ENCODE data around the gene CFAP74.
"Not testable (repeated sequence)": the region's sequence is repeated elsewhere in the genome, so short reads cannot be mapped to it uniquely, and the experiment has no call there.

CFAP74 gene

DNA sequence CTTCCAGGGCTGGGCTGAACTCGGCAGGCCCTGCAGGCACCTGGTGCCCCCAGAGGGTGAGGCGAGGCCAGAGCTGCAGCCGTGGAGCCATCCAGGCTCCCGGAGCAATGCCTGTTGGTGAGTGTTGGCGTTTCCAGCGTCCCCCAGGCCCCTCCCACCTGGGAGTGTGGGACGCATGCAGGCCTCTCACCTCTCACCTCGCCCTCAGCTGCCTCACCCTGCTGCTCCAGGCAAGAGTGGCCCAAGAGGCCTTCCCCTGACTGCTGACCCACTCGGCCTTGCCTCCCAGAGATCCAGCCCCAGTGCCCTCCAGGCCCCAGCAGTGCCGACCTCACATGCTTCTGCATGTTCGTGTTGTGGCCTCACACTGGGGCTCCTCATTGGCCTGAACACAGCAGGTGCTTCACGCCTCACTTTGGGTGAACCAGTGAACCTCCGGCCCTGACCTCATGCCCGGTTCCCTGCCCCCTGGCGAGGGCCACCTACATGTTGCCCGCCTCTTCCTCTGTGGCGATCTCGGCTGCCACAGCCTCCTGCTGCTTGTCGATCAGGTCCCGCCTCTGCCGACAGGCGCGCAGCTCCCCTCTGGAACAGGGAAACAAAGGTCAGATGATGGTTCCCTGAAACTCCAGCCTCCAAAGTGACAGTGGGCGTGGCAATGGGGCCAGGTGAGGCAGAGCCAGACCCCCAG lies 17.0 kb downstream of the CFAP74 start:
- no peak for DNase-seq

DNA sequence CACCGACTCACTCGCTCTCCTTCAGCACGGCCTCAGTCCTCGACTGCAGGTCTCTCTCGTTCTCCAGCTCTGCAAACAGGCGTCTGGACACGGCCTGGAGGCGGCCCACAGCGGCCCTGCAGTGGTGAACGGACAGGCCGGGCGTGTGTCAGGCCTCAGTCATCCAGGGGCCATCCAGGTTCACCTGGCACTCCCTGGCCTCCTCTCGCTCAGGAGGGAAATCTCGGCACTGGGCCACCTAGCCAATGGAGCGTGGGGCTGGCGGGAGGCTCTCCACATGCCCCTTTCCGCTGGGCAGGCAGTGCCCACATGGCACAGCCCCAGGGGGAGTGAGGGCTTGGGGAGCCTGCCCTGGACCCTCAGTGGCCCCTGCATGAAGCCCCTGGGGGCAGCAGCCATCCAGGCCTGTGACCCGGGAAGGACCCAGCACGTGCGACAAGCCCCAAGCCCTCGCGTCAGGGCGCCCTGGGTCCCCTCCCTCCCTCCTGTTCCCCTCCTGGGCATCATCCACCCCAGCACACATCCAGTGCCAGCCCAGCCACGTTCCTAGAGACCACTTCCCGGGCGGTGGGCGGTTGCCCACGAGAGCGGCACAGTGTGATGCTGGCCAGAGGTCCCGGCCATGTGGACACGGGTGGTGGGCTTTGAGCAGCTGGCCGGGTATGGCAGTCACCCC lies 18.1 kb downstream of the CFAP74 start:
- DNase-seq: no peak

DNA sequence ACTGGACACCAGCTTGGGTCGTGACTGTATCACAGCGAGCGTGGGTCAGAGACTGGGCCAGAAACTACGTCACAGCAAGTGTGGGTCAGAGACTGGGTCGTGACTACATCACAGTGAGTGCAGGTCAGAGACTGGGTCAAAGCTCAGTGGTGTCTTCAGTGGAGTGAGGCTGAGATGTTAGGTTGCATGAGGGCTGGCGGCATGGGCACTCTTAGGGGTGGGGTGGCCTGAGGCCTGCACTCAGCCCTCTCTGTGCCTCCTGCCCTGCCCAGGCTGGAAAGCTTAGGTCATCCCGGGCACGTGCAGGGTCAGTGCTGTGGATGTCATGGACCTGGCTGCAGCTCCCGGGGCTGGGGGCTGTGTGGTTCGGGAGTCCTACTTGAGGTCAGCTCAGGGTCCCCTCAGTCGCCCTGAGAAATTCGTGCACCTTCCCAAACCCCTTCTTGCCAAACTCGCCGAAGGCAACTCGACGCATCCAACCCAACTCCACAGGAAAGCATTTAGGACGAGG lies 19.0 kb downstream of the CFAP74 start:
- no peak for DNase-seq

DNA sequence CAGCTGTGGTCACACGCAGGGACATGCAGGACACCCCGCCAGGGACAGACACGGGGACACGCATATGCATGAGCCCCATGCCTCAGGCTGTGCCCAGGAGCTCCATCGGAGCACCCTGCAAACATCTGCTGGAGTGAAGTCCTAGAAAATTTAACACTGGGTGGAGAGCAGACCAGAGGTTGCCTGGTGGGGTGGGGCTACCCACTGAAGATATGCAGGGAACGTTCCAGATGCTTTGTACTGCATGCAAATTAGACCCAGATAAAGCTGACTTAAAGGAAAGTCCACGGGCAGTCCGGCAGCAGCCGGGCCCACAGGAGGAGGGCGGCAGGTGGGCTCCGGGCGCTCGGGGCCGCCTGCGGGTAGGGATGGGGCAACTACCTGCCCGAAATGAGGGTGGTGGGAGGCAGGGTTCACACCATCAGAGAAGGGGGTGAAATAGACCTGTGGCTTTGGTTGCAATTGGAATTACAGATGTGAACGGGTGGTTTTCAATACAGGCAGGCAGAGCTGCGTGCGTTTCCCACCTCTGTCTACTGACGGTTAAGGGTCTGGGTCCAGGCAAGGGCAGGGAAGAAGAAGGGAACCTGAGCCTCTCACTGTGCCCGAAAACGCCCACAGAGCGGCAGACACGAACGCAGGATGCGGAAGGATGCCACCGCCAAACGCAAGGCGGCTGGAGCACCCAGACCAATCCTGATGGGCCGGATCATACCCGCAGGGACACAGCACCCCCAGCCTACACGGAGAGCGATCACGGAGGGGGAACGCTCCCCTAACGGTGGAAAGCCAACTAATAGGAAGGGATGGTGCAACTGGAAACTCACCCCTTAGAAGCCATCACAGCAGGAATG lies 21.0 kb downstream of the CFAP74 start:
- no peak for DNase-seq

DNA sequence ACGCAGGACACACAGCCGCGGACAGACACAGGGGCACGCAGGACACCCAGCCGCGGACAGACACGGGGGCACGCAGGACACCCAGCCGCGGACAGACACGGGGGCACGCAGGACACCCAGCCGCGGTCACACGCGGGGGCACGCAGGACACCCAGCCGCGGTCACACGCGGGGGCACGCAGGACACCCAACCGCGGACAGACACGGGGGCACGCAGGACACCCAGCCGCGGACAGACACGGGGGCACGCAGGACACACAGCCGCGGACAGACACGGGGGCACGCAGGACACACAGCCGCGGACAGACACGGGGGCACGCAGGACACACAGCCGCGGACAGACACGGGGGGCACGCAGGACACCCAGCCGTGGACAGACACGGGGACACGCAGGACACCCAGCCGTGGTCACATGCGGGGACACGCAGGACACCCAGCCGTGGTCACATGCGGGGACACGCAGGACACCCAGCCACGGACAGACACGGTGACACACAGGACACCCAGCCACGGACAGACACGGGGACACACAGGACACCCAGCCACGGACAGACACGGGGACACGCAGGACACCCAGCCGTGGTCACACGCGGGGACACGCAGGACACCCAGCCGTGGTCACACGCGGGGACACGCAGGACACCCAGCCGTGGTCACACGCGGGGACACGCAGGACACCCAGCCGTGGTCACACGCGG lies 21.8 kb downstream of the CFAP74 start:
- DNase-seq: not testable (repeated sequence)

DNA sequence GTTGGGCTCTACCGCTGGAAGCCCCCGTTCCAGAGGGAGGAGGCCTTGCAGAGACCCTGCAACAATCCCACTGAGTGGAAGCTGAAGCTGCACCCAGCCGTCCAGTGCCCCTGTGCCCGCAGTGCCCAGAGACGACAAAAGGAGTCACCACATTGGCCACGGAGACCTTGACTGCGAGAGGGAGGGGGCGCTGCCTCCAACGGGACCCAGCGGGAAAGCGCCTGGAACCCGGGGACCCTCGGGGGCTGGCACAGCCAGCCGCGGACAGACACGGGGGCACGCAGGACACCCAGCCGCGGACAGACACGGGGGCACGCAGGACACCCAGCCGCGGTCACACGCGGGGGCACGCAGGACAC lies 22.5 kb downstream of the CFAP74 start:
- no peak for DNase-seq

DNA sequence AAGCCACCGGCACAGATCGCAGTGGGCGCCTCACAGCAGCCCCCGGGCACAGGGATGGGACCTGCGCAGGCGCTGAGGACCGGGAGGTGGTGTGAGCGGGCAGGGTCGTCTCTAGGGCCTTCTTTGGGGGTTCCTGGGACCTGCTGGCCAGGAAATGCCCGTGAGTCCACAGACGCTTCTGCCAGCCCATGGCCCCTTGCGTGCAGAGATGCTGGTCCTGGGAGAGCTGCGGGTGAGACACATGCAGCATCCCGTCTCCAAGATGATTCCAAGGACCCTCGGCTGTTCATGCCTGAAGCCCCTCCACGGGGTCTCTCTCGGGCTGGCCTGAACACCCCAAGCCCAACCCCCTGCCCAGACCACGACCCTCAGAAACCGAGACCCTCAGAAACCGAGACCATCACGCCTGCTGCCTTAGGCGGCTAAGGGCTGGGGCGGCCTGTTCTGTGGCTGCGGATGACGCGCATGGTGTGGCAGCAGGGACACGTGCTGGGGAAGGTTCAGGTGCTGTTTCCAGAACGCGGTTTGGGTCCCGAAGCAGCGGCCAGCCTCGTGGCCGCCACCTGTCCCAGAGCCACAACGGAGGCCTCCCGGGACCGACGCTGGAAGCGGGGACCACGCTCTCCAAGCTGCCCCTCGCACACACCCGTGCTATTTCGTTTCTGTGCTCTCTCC lies 23.0 kb downstream of the CFAP74 start:
- no peak for DNase-seq

DNA sequence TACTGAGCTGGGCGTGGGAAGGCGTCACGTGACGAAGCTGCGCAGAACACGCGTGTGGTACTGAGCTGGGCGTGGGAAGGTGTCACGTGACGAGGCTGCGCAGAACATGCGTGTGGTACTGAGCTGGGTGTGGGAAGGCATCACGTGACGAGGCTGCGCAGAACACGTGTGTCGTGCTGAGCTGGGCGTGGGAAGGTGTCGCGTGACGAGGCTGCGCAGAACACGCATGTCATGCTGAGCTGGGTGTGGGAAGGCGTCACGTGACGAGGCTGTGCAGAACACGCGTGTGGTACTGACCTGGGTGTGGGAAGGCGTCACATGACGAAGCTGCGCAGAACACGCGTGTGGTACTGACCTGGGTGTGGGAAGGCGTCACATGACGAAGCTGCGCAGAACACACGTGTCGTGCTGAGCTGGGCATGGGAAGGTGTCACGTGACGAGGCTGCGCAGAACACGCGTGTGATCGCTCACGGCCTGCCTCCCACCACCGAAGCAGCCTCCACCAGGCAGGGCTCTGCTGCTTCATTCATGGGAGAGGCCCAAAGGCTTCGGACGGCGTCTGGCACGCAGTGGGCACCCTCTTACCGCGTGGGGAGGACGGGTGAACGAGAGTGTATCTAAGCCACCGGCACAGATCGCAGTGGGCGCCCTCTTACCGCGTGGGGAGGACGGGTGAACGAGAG lies 24.0 kb downstream of the CFAP74 start:
- DNase-seq: no peak

DNA sequence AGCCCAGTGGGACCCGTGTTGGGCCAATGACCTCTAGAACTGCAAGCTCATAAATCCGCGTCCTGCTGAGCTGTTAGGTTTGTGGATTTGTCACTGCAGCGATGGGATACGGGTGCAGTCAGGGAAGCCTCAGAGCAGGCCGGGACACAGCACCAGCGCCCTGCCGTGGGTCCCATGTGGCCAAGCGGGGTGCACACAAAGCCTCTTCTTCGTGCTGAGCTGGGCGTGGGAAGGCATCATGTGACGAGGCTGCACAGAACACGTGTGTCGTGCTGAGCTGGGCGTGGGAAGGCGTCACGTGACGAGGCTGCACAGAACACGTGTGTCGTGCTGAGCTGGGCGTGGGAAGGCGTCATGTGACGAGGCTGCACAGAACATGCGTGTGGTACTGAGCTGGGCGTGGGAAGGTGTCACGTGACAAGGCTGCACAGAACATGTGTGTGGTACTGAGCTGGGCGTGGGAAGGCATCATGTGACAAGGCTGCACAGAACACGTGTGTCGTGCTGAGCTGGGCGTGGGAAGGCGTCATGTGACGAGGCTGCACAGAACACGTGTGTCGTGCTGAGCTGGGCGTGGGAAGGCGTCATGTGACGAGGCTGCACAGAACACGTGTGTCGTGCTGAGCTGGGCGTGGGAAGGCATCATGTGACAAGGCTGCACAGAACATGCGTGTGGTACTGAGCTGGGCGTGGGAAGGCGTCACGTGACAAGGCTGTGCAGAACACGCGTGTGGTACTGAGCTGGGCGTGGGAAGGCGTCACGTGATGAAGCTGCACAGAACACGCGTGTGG lies 24.7 kb downstream of the CFAP74 start:
- not testable (repeated sequence) for DNase-seq

DNA sequence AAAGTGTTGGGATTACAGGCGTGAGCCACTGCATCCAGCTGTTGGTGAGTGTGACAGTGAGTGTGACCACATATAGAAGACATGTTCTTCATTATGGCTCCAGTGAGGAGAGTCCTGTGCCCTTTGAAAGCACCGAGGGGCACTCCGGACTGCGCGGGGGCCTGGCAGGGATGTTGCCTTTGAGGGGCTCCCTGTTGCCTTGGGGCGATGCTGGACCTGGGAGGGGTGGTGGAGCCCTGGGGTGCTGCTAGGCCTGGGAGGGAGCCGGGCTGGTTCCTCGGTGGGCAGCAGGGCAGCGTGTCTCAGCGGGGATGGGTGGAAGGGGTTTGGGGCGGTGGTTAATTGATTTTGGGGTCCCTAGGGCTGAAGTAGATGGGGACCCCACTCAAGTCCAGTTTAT lies 25.5 kb downstream of the CFAP74 start:
- DNase-seq: no peak

DNA sequence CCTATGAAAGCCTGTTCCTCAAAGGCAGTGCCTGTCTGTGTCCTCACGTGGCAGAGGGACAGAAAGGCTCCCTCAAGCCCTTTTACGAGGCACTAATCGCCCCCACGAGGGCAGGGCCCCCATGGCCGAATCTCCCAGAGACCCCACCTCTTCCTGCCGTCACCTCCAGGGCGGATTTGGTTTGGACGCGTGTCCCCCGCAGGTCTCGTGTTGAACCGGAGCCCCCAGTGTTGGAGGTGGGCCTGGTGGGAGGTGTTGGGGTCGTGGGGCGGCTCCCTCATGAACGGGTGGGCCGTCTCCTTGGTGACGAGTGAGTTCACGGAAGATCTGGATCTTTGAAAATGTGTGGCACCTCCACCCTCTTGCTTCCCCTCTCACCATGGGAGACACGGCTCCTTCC lies 27.6 kb downstream of the CFAP74 start:
- no peak for DNase-seq

DNA sequence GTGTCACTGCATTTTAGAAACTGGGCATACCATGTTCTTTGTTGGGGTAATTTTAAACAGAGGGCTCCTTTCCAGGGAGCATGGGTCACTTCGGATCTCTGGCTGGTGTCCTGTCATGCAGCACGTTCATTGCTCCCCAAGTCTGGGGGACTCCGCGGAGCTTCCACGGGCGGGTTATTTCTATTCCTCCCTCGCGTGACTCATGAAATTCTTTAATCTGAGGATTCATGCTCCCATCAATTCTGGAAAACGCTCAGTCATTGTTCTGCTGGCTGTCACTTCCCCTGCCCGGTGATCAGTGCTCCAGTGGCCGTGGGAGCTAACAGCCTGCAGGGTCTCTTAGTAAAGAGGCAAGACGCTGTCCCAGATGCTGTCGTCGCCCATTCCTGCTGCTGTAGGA lies 28.1 kb downstream of the CFAP74 start:
- DNase-seq: no peak

DNA sequence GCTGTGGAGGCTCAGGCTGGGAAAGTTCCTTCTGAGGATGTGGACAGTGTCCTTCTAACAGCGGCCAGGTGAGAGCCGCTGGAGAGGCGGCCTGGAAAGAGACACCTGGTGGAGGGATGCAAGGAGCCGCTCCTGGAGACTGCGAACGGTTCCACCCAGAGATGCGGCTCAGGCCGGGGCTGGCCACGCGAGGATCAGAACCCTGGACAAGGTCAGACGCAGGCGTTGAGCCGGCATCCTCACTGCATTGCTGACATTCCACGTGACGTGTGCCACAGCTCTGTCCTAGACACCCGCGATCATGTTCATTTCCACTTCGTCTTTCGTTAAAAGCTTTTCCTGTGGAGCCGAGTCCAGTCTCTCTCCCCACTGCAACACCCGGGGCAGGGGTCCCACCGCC lies 28.8 kb downstream of the CFAP74 start:
- DNase-seq: no peak

DNA sequence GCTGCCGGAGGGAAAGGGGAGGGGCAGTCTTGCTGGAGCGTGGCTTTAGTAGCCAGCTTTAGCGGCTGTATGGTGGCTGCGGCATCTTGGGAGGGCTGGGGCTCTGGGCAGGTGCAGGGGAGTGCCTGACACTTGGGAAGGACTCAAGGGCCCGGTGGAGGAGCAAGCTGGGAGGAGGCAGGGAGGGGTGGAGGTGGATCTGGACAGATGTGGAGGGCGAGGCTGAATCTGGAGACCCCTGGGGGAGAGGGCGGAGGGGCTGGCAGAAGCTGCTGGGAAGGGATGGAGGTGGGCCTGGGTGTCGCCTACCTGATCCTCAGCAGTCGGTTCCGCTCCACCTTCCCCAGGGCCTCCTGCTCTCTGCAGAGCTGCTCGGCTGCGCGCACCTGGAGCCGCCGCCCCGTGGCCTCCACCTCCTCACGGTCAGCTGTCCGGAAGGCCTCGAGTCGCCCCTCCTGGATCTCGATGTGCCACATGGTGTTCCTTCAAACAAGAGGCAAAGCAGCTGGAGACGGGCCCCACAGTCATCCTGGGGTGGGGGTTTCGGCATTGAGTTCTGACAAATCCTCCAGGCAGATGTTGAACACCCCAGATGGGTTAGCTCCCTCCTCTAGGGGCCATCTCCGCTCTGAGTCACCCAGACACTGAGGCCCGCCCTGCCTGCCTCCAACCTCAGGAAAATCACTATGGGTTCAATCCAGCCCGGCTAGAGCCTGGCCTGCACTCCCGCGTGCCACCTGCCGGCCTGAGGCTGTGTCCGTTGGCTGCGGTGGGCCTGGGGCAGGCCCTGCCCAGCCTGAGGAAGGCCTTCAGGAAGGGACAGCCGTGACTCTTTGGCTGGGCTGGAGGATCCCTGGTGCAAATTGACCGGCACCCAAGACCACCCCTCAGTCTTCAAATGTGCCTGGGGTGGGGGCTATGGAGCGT lies 29.6 kb downstream of the CFAP74 start:
- DNase-seq: no peak

DNA sequence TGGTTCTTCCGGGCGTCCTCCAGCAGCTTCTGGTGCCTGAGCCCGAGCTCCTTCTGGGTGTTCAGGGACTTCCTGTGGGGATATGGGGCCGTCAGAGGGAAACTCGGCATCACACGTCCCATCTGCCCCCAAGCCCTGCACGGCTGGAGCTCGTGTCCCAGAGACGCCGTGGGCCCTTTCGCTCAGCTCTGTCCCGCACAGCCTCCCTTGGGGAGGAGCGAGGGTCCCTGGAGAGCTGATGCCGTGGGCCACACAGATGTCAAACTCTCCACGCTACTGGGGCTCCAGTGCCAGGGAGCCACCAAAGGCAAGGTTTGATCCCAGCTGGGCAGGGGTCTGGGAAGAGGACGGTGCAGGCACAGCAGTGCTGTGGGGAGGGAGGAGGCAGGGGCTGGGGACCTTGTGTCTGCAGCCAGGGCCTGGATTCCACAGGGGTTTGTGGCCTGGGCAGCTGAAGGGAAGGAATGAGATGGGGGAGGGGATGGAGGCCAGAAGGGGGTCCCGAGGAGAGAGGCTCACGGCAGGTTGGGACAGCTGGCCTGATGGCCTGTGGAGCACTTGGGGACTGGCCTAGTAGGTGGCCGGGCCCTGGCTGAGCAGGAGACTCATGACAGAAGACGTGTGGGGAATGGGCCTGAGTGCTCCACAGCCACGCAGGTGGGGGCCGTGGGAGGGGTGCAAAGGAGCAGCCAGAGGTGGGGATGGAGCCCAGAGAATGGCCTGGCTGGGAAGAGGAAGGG lies 30.4 kb downstream of the CFAP74 start:
- no peak for DNase-seq

DNA sequence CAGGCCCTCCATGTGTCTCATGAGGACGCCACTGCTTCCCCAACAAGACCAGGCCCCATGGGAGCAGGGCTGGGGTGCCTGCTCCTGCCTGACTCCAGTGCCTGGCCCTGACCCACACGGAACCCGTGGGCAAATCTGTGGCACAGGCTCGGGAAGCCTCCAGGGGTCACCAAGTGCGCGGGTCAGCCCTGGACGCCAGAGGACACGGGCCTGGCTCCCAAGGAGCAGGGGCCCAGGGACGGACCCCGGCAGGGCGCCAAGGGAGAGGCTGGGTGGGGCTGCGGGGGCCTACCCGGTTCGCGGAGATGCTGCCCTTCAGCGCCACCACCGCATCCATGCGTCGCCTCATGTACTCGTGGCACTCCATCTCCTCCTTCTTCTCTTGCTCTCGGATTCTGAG lies 31.9 kb downstream of the CFAP74 start:
- no peak for DNase-seq

DNA sequence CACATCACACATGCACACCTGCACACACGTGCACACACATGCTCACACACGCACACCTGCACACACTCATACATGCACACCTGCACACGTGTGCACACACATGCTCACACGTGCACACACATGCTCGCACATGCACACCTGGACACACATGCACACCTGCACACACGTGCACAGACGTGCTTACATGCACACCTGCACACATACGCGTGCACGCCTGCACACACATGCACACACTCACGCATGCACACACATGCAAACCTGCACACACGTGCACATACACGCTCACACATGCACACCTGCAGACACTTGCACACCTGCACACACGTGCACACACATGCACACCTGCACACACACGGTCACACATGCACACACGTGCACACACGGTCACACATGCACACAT lies 32.6 kb downstream of the CFAP74 start:
- no peak for DNase-seq

DNA sequence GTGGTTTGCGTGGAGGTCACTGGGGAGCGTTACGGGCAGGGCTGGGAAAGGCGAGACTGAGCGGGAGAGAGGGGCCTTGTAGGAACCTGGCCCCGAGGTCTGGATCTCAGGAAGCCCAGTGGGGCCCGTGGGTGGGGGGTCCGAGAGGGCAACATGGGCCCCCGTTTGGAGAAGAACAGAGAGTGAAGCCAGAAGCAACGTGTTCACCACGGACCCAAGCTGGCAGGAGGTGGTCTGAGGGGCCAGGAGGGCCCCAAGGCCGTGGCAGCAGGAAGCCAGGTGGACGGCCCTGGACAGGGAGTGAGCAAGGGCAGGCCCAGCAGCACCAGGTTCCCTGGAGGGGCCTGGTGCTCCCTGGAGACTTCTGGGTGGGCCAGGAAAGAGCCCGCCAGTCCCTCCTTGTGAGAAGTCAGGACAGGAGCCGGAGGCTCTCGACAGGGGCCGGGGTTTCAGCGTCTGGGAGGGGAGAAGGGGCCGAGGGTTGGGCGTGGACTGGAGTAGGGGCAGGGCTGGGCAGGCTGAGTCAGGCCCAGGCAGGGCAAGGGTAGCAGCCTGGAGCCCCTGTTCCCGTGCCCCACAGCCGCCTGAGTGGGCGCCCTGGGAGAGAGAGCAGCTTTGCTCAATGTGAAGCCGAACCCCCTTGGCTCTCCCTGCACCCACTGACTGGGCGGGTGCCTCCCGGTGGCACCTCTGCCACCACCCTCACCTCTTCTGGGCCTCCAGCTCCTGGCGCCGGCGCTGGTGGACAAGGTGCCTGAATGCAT lies 33.5 kb downstream of the CFAP74 start:
- no peak for DNase-seq

Measured in suppressor macrophage (primary cell).